Mucosa of rectum (tissue), 2 donors: ENCODE data around the gene ZNF609.
A peak's percentile ranks its signal among the peaks of the same experiment; 100 is the strongest.

Experiments
- H3K27ac ChIP-seq, 2 donors: one replicate each; pipeline ENCODE4 v1.7.0; 2013; ENCODE audit warnings: inconsistent platforms in 2 of 2, low read depth in 2 of 2, low read length in 2 of 2
- H3K27me3 ChIP-seq, 2 donors: one replicate each; pipeline ENCODE4 v1.7.0; 2013; ENCODE audit warnings: low read length in 2 of 2; ENCODE audit not compliant: control insufficient read depth in 2 of 2, insufficient read depth in 2 of 2
- H3K36me3 ChIP-seq, 2 donors: one replicate each; pipeline ENCODE4 v1.7.0; 2013; ENCODE audit warnings: low read length in 2 of 2; ENCODE audit not compliant: control insufficient read depth in 2 of 2, insufficient read depth in 2 of 2
- H3K4me1 ChIP-seq, 2 donors: one replicate each; pipeline ENCODE4 v1.7.0; 2013; ENCODE audit warnings: low read length in 2 of 2, mild to moderate bottlenecking in 1 of 2; ENCODE audit not compliant: control insufficient read depth in 2 of 2, insufficient read depth in 2 of 2
- H3K4me3 ChIP-seq, 2 donors: one replicate each; pipeline ENCODE4 v1.7.0; 2013; ENCODE audit warnings: low read length in 2 of 2
- H3K9ac ChIP-seq, 2 donors: one replicate each; pipeline ENCODE4 v1.7.0; 2013; ENCODE audit warnings: low read length in 2 of 2, low read depth in 1 of 2, mild to moderate bottlenecking in 1 of 2
- H3K9me3 ChIP-seq, 2 donors: one replicate each; pipeline ENCODE4 v1.7.0; 2013; ENCODE audit warnings: low read length in 2 of 2; ENCODE audit not compliant: control insufficient read depth in 2 of 2
- donor health status: healthy.
- donor health status: Normal muscosa, but diverticular disease.

ZNF609 gene, protein sequence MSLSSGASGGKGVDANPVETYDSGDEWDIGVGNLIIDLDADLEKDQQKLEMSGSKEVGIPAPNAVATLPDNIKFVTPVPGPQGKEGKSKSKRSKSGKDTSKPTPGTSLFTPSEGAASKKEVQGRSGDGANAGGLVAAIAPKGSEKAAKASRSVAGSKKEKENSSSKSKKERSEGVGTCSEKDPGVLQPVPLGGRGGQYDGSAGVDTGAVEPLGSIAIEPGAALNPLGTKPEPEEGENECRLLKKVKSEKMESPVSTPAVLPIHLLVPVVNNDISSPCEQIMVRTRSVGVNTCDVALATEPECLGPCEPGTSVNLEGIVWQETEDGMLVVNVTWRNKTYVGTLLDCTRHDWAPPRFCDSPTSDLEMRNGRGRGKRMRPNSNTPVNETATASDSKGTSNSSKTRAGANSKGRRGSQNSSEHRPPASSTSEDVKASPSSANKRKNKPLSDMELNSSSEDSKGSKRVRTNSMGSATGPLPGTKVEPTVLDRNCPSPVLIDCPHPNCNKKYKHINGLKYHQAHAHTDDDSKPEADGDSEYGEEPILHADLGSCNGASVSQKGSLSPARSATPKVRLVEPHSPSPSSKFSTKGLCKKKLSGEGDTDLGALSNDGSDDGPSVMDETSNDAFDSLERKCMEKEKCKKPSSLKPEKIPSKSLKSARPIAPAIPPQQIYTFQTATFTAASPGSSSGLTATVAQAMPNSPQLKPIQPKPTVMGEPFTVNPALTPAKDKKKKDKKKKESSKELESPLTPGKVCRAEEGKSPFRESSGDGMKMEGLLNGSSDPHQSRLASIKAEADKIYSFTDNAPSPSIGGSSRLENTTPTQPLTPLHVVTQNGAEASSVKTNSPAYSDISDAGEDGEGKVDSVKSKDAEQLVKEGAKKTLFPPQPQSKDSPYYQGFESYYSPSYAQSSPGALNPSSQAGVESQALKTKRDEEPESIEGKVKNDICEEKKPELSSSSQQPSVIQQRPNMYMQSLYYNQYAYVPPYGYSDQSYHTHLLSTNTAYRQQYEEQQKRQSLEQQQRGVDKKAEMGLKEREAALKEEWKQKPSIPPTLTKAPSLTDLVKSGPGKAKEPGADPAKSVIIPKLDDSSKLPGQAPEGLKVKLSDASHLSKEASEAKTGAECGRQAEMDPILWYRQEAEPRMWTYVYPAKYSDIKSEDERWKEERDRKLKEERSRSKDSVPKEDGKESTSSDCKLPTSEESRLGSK (N-terminal part only)

GRCh38 chr15:64460206-64460723, at the start of gene ZNF609:
Gene ZNF609 (plus strand): TSS chr15:64460578. CDS start chr15:64499420, 38,842 bp downstream.
- no peaks in the 10 kb centered on the region for H3K27me3 ChIP-seq

GRCh38 chr15:64412216-64412615, 48.2 kb upstream of the ZNF609 start:
- H3K4me3 ChIP-seq: no peak overlapping the region
- no peaks in the 10 kb centered on the region for H3K27me3 ChIP-seq
- no peak overlapping the region for H3K9ac ChIP-seq
- H3K9me3 ChIP-seq: no peaks in the 10 kb centered on the region
- no peak overlapping the region for H3K27ac ChIP-seq
- peaks cover 45 to 58% of the 10 kb centered on the region in 2 donors for H3K36me3 ChIP-seq
- no peaks in the 10 kb centered on the region for H3K4me1 ChIP-seq

More at GRCh38 chr15:64460206-64460723, at the start of gene ZNF609:
- Histone ChIP-seq H3K36me3 (peaks cover 0 to 5% of the 10 kb centered on the region in 2 donors), H3K27ac (peak within 1 kb of the TSS; percentile 59 to 63), H3K4me1 (peaks cover 12 to 22% of the 10 kb centered on the region in 2 donors), H3K9ac (peak within 1 kb of the TSS; percentile 60 to 62), H3K9me3 (no peaks in the 10 kb centered on the region), H3K4me3 (peak within 1 kb of the TSS; percentile 78 to 88)

DNA sequence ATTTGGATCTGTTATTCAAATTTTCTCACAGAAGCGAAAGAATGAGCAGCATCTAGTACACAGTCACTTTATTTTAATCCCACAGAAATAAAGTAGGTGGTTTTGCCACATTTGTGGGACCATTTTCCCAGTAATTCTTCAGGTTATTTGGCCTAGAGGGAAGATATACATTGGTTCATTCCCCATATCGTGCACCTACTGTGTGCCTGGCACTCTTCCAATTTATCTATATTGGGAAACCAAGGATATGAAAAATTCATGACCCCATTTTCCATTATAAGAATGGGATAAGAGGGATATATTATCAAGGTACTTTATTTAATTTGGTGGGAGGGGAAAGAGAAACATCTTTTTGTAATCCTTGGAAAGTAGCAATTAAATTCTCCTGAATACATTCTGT, 37.7 kb upstream of the ZNF609 start:
- no peak overlapping the region for H3K27ac ChIP-seq
- no peak overlapping the region for H3K4me3 ChIP-seq
- H3K27me3 ChIP-seq: no peaks in the 10 kb centered on the region
- H3K9me3 ChIP-seq: no peaks in the 10 kb centered on the region
- H3K36me3 ChIP-seq: peaks cover 38 to 51% of the 10 kb centered on the region in 2 donors
- H3K9ac ChIP-seq: no peak overlapping the region
- no peaks in the 10 kb centered on the region for H3K4me1 ChIP-seq

DNA sequence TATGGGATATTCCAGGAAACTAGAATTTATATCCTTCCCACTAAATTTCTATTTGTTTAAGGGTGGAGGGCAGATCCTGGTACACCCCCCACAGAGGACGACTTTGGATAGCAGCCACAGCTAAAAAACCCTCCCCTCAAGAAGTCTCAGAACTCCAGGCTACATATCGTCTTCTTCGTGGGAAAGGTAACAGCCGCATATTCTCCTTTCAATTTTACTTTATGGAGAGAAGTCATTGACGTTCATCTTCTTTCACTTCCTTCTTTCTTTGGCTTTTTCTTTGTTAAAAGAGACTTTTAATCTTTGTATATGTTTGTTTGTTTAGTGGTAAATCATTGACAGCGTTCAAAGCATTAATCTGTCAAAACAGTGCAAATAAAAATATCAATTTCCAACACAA, 36.4 kb upstream of the ZNF609 start:
- Histone ChIP-seq H3K27ac (no peak overlapping the region), H3K9me3 (no peaks in the 10 kb centered on the region), H3K36me3 (peaks cover 30 to 44% of the 10 kb centered on the region in 2 donors), H3K9ac (no peak overlapping the region), H3K4me1 (no peaks in the 10 kb centered on the region), H3K4me3 (no peak overlapping the region), H3K27me3 (no peaks in the 10 kb centered on the region)

GRCh38 chr15:64425221-64425620, 35.2 kb upstream of the ZNF609 start:
- Histone ChIP-seq H3K27me3 (no peaks in the 10 kb centered on the region), H3K36me3 (peaks cover 33 to 44% of the 10 kb centered on the region in 2 donors), H3K27ac (no peak overlapping the region), H3K9ac (no peak overlapping the region), H3K4me3 (no peak overlapping the region), H3K9me3 (no peaks in the 10 kb centered on the region), H3K4me1 (no peaks in the 10 kb centered on the region)

DNA sequence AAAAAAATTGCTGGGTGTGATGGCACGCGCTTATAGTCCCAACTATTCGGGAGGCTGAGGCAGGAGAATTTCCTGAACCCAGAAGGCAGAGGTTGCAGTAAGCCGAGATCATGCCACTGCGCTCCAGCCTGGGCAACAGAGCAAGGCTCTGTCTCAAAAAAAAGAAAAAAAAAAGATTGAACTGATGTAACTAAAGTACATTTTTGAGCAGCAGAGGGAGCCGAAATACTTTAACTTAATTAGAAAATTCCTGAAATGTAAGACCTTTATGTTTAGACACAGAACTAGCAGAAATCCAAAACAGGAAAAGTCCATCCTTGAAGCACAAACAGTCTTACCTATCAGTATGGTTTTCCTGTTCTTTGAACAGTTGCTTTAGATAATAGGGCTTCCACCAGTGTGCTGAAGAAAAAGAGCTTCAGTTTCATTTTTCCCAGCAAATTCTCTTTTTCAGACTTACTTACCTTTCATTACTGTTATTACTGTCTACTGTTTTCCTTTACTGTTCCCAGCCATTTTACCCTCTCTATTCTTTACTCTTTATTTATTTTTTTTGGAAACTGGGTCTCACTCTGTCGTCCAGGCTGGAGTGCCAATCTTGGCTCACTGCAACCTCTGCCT, 33.4 kb upstream of the ZNF609 start:
- Histone ChIP-seq H3K36me3 (peaks cover 33 to 35% of the 10 kb centered on the region in 2 donors), H3K27ac (no peak overlapping the region)

DNA sequence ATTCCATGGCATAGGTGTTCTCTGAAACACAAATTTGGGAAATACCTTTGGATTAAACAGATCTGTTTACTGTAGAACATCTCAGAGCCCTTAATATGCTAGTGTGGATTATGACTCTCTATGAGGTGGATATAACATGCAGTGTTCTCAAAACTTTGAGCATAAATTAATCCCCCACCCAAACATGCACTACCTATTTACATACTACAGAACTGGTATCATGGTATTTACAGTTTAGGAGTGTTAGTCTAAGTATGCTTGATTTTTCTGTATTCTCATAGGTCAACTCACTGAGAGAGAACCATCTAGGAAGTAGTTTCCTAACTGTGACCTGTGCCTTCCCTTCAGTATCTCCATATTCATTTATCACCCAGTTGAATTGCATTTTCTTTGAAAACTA, 30.9 kb upstream of the ZNF609 start:
- no peak overlapping the region for H3K4me3 ChIP-seq
- H3K27ac ChIP-seq: no peak overlapping the region
- peaks cover 17 to 26% of the 10 kb centered on the region in 2 donors for H3K36me3 ChIP-seq
- H3K9me3 ChIP-seq: no peaks in the 10 kb centered on the region
- H3K27me3 ChIP-seq: no peaks in the 10 kb centered on the region
- no peaks in the 10 kb centered on the region for H3K4me1 ChIP-seq
- H3K9ac ChIP-seq: no peak overlapping the region

More for the DNA sequence above, 33.4 kb upstream of the ZNF609 start:
- H3K27me3 ChIP-seq: no peaks in the 10 kb centered on the region
- H3K9me3 ChIP-seq: no peaks in the 10 kb centered on the region
- no peak overlapping the region for H3K9ac ChIP-seq
- no peak overlapping the region for H3K4me3 ChIP-seq
- H3K4me1 ChIP-seq: no peaks in the 10 kb centered on the region

DNA sequence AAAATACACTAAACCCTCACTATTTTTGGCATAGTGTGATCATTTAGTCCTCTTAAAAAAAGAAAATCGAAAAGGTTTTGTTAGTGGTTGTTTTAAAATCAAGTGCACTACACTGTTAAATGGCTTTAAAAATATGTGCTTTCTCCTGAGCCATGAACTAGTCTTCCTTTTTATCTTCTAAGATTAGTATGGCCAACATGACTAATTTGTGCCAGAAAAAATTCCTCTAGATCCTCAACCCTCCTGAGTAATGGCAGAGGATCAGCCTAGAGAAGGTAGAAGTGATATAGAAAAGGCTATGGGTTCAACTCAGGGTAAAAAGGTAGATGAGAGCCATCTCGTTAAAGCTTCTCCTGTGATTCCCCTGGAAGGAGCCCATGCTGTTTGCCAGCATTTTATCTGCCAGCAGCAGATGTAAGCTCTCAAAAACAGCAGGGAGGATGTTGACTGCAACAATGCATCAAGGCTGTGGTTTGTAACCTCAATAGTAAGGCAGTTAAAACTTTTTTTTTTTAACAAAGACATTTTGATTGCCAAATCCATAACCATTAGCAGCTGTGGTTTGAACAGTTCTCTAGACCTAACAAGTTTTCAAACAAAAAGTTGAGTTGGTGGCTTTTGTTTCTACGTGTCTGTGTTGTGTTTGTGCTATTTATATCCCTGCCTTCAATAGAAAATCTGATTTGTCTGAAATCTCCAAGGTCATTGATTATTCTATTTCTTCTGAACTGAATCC, 30.2 kb upstream of the ZNF609 start:
- Histone ChIP-seq H3K9me3 (no peaks in the 10 kb centered on the region), H3K36me3 (peaks cover 16 to 21% of the 10 kb centered on the region in 2 donors), H3K27me3 (no peaks in the 10 kb centered on the region), H3K27ac (no peak overlapping the region), H3K9ac (no peak overlapping the region), H3K4me1 (no peaks in the 10 kb centered on the region), H3K4me3 (no peak overlapping the region)

GRCh38 chr15:64437982-64438381, 22.4 kb upstream of the ZNF609 start:
- Histone ChIP-seq H3K27me3 (no peaks in the 10 kb centered on the region), H3K9me3 (no peaks in the 10 kb centered on the region), H3K4me1 (no peaks in the 10 kb centered on the region), H3K4me3 (no peak overlapping the region), H3K36me3 (peaks cover 0 to 5% of the 10 kb centered on the region in 2 donors), H3K9ac (no peak overlapping the region), H3K27ac (no peak overlapping the region)
